GM19372 (cell line): ENCODE results near the gene ZMYM2.
"Not testable (repeated sequence)": the region's sequence is repeated elsewhere in the genome, so short reads cannot be mapped to it uniquely, and the experiment has no call there.

Experiments used
- ATAC-seq: cut with Tn5 transposase; IDR thresholded peaks from one replicate; pipeline ENCODE4 v1.9.1; 2021; ENCODE audit warnings: mild to moderate bottlenecking, low read depth, moderate library complexity; ENCODE audit not compliant: unreplicated experiment

Gene ZMYM2

DNA sequence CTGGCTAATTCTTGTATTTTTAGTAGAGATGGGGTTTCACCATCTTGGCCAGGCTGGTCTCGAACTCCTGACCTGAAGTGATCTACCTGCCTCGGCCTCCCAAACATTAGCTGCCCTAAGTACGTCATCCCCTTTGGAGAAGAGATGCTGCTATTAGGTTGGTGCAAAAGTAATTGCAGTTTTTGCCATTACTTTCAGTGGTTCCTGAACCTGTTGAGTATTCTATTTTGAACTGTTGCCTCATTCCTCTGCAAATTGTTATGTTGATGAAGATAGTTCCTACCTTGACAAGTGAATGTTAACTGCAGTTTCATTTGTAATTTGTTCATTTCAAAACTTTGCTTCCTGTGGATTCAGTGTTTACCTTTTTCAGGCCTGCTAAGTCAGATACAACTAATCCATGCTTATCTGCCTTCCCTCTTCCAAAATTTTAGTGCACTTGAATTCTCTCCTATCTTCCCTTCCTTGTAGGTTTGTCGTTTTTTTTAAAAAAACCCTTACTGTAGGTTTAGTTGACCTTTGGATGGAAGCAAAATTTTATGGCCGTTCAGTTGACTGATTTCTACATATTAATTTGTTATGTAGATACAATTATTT is 24.0 kb downstream of the ZMYM2 start:
- ATAC-seq: no peak

GRCh38 chr13:19984430-19985218 is 26.1 kb downstream of the ZMYM2 start:
- no peak for ATAC-seq

DNA sequence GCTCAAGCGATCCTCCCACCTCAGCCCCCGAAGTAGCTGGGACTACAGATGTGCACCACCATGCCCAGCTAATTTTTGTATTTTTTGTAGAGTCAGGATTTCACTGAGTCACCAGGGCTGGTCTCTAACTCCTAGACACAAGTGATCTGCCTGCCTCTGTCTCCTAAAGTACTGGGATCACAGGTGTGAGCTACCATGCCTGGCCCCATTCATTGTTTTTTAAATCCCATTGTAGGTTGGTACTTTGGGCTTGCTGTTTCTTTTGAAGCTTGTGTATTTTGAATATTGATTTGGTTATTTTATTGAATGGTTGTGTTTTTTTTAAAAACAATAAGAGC is 26.7 kb downstream of the ZMYM2 start:
- ATAC-seq: no peak

- no peak for ATAC-seq
Observed at GRCh38 chr13:19991531-19991930, 33.0 kb downstream of the ZMYM2 start.

- no peak for ATAC-seq
Observed at GRCh38 chr13:19993024-19993423, 34.5 kb downstream of the ZMYM2 start.

DNA sequence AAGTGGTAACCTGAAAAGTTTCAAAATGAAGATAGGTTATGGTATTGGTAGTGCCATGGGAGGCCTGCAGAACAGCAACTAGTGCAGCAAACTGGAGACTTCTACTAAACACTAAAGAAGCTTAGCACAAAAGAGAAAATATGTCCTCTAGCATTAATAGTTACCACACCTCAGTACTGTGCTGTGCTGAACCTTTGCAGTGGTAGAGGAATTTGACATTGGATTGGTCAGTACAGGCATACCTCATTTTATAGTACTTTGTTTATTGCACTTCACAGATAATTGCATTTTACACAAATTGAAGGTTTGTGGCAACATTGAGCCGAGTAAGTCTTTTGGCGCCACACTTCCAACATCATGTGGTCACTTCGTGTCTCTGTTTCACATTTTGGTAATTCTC is 40.4 kb downstream of the ZMYM2 start:
- no peak for ATAC-seq

- ATAC-seq: no peak
Observed at GRCh38 chr13:20000062-20000552, 41.6 kb downstream of the ZMYM2 start.

GRCh38 chr13:20001366-20002190 is 43.1 kb downstream of the ZMYM2 start:
- ATAC-seq: no peak

GRCh38 chr13:20002787-20003186 is 44.3 kb downstream of the ZMYM2 start:
- ATAC-seq: no peak

- no peak for ATAC-seq
Observed at GRCh38 chr13:20006206-20006605, 47.7 kb downstream of the ZMYM2 start.

GRCh38 chr13:20015763-20016162 is 57.2 kb downstream of the ZMYM2 start:
- no peak for ATAC-seq

DNA sequence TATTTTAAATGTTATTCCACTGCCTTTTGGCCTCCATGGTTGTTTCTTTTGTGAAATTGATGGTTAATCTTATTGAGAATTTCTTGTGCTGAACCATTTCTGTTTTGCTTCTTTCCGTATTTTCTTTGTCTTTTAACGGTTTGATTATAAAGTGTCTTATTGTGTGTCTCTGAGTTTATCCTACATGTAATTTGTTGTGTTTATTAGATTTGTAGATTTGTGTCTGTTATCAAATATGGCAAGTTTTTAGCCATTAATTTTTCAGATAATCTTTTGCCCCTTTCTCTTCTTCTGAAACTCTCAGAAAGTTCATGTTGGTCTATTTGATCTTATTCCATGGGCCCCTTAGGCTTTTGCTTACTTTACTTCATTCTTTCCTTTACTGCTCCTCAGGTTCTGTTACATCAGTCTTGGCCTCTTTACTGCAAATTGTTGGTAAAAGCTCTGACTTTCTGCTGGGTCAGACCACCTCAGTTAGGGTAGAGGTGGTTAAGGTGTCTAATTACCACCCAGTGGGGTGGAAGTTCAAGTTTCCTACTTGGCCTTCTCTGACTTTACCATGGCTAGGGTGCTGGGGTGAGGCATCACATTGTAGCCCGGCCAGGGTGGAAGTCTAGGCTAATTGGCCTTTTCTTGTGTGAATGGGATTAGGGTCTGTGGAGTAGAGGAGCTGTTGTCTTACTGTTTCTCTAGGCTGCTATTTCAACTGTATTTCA is 58.3 kb downstream of the ZMYM2 start:
- no peak for ATAC-seq

DNA sequence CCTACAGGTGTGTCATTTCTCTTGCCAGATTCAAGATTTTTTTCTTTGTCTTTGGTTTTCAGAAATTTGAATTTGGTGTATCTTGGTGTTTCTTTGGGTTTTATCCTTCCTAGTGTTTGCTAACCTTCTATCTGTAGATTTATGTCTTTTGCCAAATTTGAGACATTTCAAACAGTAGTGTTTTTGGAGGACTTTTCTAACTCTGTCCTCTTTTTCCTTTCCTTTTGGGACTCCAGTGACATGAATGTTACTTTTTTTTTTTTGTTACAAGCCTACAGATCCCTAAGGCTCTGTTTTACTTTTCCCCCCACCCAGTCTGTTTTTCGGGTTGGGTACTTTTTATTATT is 58.8 kb downstream of the ZMYM2 start:
- no peak for ATAC-seq

- no peak for ATAC-seq
Observed at GRCh38 chr13:20019043-20019442, 60.5 kb downstream of the ZMYM2 start.

GRCh38 chr13:20024702-20025101 is 66.2 kb downstream of the ZMYM2 start:
- ATAC-seq: no peak

- ATAC-seq: no peak
Observed at GRCh38 chr13:20028953-20029352, 70.4 kb downstream of the ZMYM2 start.

DNA sequence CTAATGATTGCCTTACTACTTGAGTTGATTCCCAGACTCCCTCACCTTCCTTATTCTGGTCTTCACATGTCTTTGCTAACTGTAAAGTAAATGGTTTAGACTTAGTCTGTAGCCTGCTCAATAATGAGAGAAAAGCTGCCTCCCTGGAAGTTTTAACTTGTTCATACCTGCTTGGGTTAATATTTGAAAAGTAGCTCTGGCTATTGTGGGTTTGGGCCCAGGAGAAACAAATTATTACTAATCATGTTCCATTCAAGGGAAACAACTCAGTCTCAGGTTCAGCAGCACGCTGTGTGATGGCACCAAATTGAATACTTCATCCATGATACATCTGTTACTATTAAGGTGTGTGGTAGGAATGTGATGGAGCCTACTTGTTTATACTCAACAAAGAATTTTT is 75.0 kb downstream of the ZMYM2 start:
- no peak for ATAC-seq

DNA sequence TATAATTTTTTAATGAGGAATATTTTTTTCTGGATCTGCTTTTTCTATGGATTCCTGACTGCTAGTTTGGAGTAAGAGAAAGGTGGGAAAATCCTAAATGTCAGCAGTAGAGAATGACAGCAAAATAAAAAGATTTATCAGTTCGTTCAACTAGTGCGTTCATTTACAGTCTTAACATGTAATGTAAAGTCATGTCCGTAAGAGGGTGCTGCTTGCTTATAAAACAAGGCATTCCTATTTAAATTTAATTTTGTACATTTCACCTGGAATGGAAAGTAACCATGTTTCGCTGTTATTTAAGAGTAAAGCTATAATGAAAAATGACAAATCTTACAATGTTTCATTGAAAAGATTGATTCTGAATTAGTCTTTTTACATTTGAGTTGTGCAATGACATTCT is 76.6 kb downstream of the ZMYM2 start:
- ATAC-seq: no peak

DNA sequence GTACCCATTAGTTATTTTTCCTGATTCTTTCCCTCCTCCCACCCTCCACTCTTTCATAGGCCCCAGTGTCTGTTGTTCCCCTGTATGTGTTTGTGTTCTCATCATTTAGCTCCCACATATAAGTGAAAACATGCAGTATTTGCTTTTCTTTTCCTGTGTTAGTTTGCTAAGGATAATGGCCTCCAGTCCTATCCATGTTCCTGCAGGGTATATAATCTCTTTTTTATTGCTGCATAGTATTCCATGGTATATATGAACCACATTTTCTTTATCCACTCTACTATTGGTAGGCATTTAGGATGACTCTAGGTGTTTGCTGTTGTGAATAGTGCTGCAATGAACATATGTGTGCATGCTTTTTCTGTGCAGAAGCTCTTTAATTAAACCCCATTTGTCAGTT is 79.4 kb downstream of the ZMYM2 start:
- ATAC-seq: no peak

GRCh38 chr13:20042603-20043002 is 84.1 kb downstream of the ZMYM2 start:
- ATAC-seq: not testable (repeated sequence)
